Nephron progenitor cell (in vitro differentiated cells): Measurements from ENCODE around the gene PAOX.
"Not testable (repeated sequence)": the region's sequence is repeated elsewhere in the genome, so short reads cannot be mapped to it uniquely, and the experiment has no call there.

Experiments used
- DNase-seq: peaks from one replicate; pipeline ENCODE4 v3.0.0; 2021
- H3K27ac Mint-ChIP-seq: 2 replicates; pipeline ENCODE4 v1.8.0; 2021; ENCODE audit warnings: mild to moderate bottlenecking, moderate library complexity, mixed read lengths
- H3K27me3 Mint-ChIP-seq: 2 replicates; pipeline ENCODE4 v1.8.0; 2021; ENCODE audit warnings: mild to moderate bottlenecking, low read depth, mixed read lengths; ENCODE audit not compliant: poor library complexity
- H3K36me3 Mint-ChIP-seq: 2 replicates; pipeline ENCODE4 v1.8.0; 2021; ENCODE audit warnings: low read depth, mixed read lengths
- H3K4me1 Mint-ChIP-seq: 2 replicates; pipeline ENCODE4 v1.8.0; 2021; ENCODE audit warnings: mixed read lengths
- H3K4me3 Mint-ChIP-seq: 2 replicates; pipeline ENCODE4 v1.8.0; 2021; ENCODE audit warnings: mild to moderate bottlenecking, moderate library complexity, mixed read lengths
- H3K9me3 Mint-ChIP-seq: 2 replicates; pipeline ENCODE4 v1.8.0; 2021; ENCODE audit warnings: mild to moderate bottlenecking, moderate library complexity, mixed read lengths
- CTCF ChIP-seq: fragments of 200-600 bp; sonication (generic); IDR thresholded peaks from 2 replicates; pipeline ENCODE4 v1.5.0; 2021; ENCODE audit warnings: antibody characterized with exemption

The PAOX gene

GRCh38 chr10:133372507-133372906, 6.6 kb upstream of the PAOX start:
- Mint-ChIP-seq H3K27me3 (peaks cover 36% of the 10 kb centered on the region), H3K4me1 (peaks cover 48% of the 10 kb centered on the region), H3K27ac (no peak overlapping the region), H3K9me3 (no peaks in the 10 kb centered on the region), H3K36me3 (peaks cover 19% of the 10 kb centered on the region), H3K4me3 (peak overlapping the region; percentile 95)
- no peak for TF ChIP-seq CTCF
- peak; percentile 20 for DNase-seq

GRCh38 chr10:133373174-133374090, 5.6 kb upstream of the PAOX start, which contains the start of gene ECHS1:
TSS of gene ECHS1 (minus strand) at chr10:133373354. CDS start at chr10:133373333, 21 bp downstream.
- H3K4me1 Mint-ChIP-seq: peaks cover 41% of the 10 kb centered on the region
- DNase-seq: peak; percentile 99
- H3K4me3 Mint-ChIP-seq: peak within 1 kb of the TSS; percentile 95
- no peaks in the 10 kb centered on the region for H3K9me3 Mint-ChIP-seq
- peaks cover 44% of the 10 kb centered on the region for H3K27me3 Mint-ChIP-seq
- peaks cover 13% of the 10 kb centered on the region for H3K36me3 Mint-ChIP-seq
- peak within 1 kb of the TSS; percentile 77 for H3K27ac Mint-ChIP-seq
- no peak for TF ChIP-seq CTCF

GRCh38 chr10:133375357-133376115, 3.5 kb upstream of the PAOX start:
- Mint-ChIP-seq H3K27ac (no peak overlapping the region), H3K4me1 (peaks cover 35% of the 10 kb centered on the region)
- no peak for DNase-seq

GRCh38 chr10:133376183-133376582, 2.9 kb upstream of the PAOX start:
- not testable (repeated sequence) for DNase-seq, H3K36me3 Mint-ChIP-seq, H3K27ac Mint-ChIP-seq, H3K9me3 Mint-ChIP-seq
- Mint-ChIP-seq H3K4me3 (peak overlapping the region; percentile 39), H3K27me3 (peaks cover 61% of the 10 kb centered on the region), H3K4me1 (peaks cover 35% of the 10 kb centered on the region)

More at GRCh38 chr10:133375357-133376115, 3.5 kb upstream of the PAOX start:
- H3K36me3 Mint-ChIP-seq: peaks cover under 1% of the 10 kb centered on the region
- peaks cover 55% of the 10 kb centered on the region for H3K27me3 Mint-ChIP-seq
- no peak for TF ChIP-seq CTCF
- H3K4me3 Mint-ChIP-seq: peak overlapping the region; percentile 36
- no peaks in the 10 kb centered on the region for H3K9me3 Mint-ChIP-seq

- no peak for DNase-seq
- TF ChIP-seq CTCF: no peak
- Mint-ChIP-seq H3K27ac (no peak overlapping the region), H3K4me3 (peak overlapping the region; percentile 48), H3K36me3 (peaks cover 5% of the 10 kb centered on the region), H3K4me1 (peaks cover 35% of the 10 kb centered on the region), H3K9me3 (no peaks in the 10 kb centered on the region), H3K27me3 (peaks cover 71% of the 10 kb centered on the region)
Observed at GRCh38 chr10:133377025-133377817, 1.8 kb upstream of the PAOX start.
